ENCODE measurements around the gene JPH3. TPM values are rescaled to one million over a fixed set of nuclear protein-coding genes. Genes with fewer than 3 reads are reported as not detected.

Gene JPH3
- total and polyA plus RNA-seq, 10 of the 15 experiments (the other 5 are each of a cell fraction or from before 2014, with no cell fraction given) = 0.05 TPM; not detected in 9

GRCh38 chr16:87592018-87592712 lies 10.1 kb upstream of the JPH3 start:
- ChIA-PET CTCF (no interaction called here), RAD21 (ENCODE audit: unreplicated experiment) (no interaction called here), SMC1A (ENCODE audit: uncharacterized antibody, unreplicated experiment) (no interaction called here), POLR2A (no interaction called here)
- in situ Hi-C loops (cut with MboI) (no loop called here), intact Hi-C loops (cut with micrococcal nuclease; ENCODE audit: unreplicated experiment) (no loop called here)
- FAIRE-seq (no peak), ATAC-seq (no peak), DNase-seq (ENCODE audit: low read depth, low spot score) (no peak)
- Histone ChIP-seq H3K27me3 (replicated peaks in 1 of 2; ENCODE audit: control insufficient read depth in 2 of 2, insufficient read depth in 2 of 2, low read length in 1 of 2) (peaks cover 0 to 2% of the 10 kb centered on the region in 2 experiments; a peak in 1 of 4 replicates), H3K4me2 (ENCODE audit: control insufficient read depth, insufficient read depth) (no peak overlapping the region), H3K27ac (ENCODE audit: control insufficient read depth, insufficient read depth) (no peak overlapping the region), H3K79me2 (ENCODE audit: control insufficient read depth, insufficient read depth, low read length) (no peaks in the 10 kb centered on the region), H4K20me1 (ENCODE audit: control insufficient read depth, insufficient read depth) (no peaks in the 10 kb centered on the region), H3K36me3 (ENCODE audit: control insufficient read depth in 2 of 2, insufficient read depth in 2 of 2, low read length in 1 of 2) (no peaks in the 10 kb centered on the region), H3K4me1 (ENCODE audit: control insufficient read depth, insufficient read depth, low read length) (no peaks in the 10 kb centered on the region), H3K9me3 (replicated peaks; ENCODE audit: control insufficient read depth, insufficient read depth, low read length) (no peaks in the 10 kb centered on the region), H3K9ac (ENCODE audit: control insufficient read depth, insufficient read depth, low read length) (no peak overlapping the region), H2AFZ (ENCODE audit: control insufficient read depth, low read depth, low read length) (no peak overlapping the region), H3K4me3 (no peak overlapping the region)
- TF ChIP-seq NFXL1 (IDR thresholded peaks at IDR 0.05; ENCODE audit: borderline replicate concordance) (no peak), SMARCA5 (IDR thresholded peaks at IDR 0.05) (no peak), CHD4 (IDR thresholded peaks at IDR 0.05) (no peak), KAT2A (conservative IDR thresholded peaks at IDR 0.05; ENCODE audit: control insufficient read depth, low read depth, low read length) (no peak), PRDM15 (CRISPR knock-in tag; IDR thresholded peaks at IDR 0.05) (no peak), PAX8 (IDR thresholded peaks at IDR 0.05) (no peak), RFX5 (IDR thresholded peaks at IDR 0.05; ENCODE audit: low read depth, low read length) (no peak), EGR1 (IDR thresholded peaks at IDR 0.05; ENCODE audit: borderline replicate concordance in 1 of 2, low read depth in 2 of 2, low read length in 2 of 2) (no peak)
- 31% methylated on average over 21 of the region's 21 CpGs for WGBS (ENCODE audit: insufficient coverage, insufficient replicate concordance, low lambda C conversion rate, missing lambda C conversion rate)
- BruUV-seq (replicated peaks) = no TSS peak

All from GM12878 (cell line).